NT2/D1 (cell line): ENCODE results near the gene DPP6.

Experiments used
- DNase-seq: peaks from one replicate; pipeline ENCODE4 v3.0.0-alpha.2; 2011; ENCODE audit warnings: low read depth, low spot score
- H3K27me3 ChIP-seq: 2 replicates; pipeline ENCODE4 v1.6.0; 2011; ENCODE audit warnings: mild to moderate bottlenecking; ENCODE audit not compliant: insufficient read length, insufficient read depth
- H3K36me3 ChIP-seq: 2 replicates; pipeline ENCODE4 v1.6.1; 2011; ENCODE audit warnings: mild to moderate bottlenecking, low read length, mixed read lengths; ENCODE audit not compliant: insufficient read depth, insufficient read length
- H3K4me1 ChIP-seq: 2 replicates; pipeline ENCODE4 v1.5.1; 2011; ENCODE audit not compliant: insufficient read depth, insufficient read length
- H3K4me3 ChIP-seq: 2 replicates; pipeline ENCODE4 v1.5.1; 2011; ENCODE audit warnings: low read depth; ENCODE audit not compliant: insufficient read length
- H3K9ac ChIP-seq: 2 replicates; pipeline ENCODE4 v1.6.0; 2011; ENCODE audit warnings: low read depth; ENCODE audit not compliant: insufficient read length
- H3K9me3 ChIP-seq: 2 replicates; pipeline ENCODE4 v1.5.1; 2011; ENCODE audit warnings: mild to moderate bottlenecking, low read length; ENCODE audit not compliant: insufficient read depth
- SUZ12 ChIP-seq: IDR thresholded peaks from 2 replicates; pipeline ENCODE4 v1.6.1; 2011; ENCODE audit not compliant: insufficient read length, insufficient read depth; ENCODE audit errors: extremely low read depth
- YY1 ChIP-seq: IDR thresholded peaks from 2 replicates; pipeline ENCODE4 v1.6.1; 2011; ENCODE audit not compliant: insufficient read length, insufficient read depth
- ZNF274 ChIP-seq: IDR thresholded peaks from 2 replicates; pipeline ENCODE4 v1.6.1; 2011; ENCODE audit warnings: mild to moderate bottlenecking, low read depth, low read length

The DPP6 gene

GRCh38 chr7:154776350-154776749 is 724.2 kb downstream of the DPP6 start:
- DNase-seq = no peak
- Histone ChIP-seq H3K36me3 (no peaks in the 10 kb centered on the region), H3K4me3 (no peak overlapping the region), H3K4me1 (no peaks in the 10 kb centered on the region), H3K9ac (no peak overlapping the region), H3K9me3 (no peaks in the 10 kb centered on the region), H3K27me3 (no peaks in the 10 kb centered on the region)
- no peak for TF ChIP-seq SUZ12
- TF ChIP-seq ZNF274 = no peak
- TF ChIP-seq YY1 = no peak

DNA sequence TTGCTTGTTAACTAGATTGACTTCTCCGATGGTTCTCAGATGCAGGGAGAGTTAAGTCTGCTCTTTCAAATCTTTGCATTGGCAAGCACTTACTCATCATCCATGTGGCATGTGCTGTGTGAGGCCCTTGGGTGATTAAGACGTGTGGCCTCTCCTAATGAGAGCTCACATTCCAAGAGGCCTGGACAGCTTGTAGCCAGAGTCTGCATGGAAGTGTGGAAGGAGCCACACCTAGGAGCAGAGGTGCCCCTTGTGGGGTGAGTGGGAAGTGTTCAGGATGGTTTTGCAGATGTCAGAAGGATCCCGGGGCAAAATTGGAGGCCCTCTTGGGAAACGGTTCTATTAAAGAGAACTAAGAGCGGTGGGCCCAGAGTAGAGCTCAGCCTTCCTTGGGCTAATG is 724.8 kb downstream of the DPP6 start:
- H3K4me3 ChIP-seq = no peak overlapping the region
- no peak for DNase-seq
- TF ChIP-seq ZNF274 = no peak
- no peak for TF ChIP-seq YY1
- TF ChIP-seq SUZ12 = no peak
- H3K36me3 ChIP-seq = no peaks in the 10 kb centered on the region
- no peaks in the 10 kb centered on the region for H3K4me1 ChIP-seq
- H3K9me3 ChIP-seq = no peaks in the 10 kb centered on the region
- H3K27me3 ChIP-seq = no peaks in the 10 kb centered on the region
- no peak overlapping the region for H3K9ac ChIP-seq

GRCh38 chr7:154777489-154777888 is 725.3 kb downstream of the DPP6 start:
- no peaks in the 10 kb centered on the region for H3K36me3 ChIP-seq
- no peaks in the 10 kb centered on the region for H3K27me3 ChIP-seq
- H3K4me1 ChIP-seq = no peaks in the 10 kb centered on the region
- no peak overlapping the region for H3K9ac ChIP-seq
- DNase-seq = no peak
- H3K9me3 ChIP-seq = no peaks in the 10 kb centered on the region
- TF ChIP-seq SUZ12 (no peak), ZNF274 (no peak), YY1 (no peak)
- no peak overlapping the region for H3K4me3 ChIP-seq

DNA sequence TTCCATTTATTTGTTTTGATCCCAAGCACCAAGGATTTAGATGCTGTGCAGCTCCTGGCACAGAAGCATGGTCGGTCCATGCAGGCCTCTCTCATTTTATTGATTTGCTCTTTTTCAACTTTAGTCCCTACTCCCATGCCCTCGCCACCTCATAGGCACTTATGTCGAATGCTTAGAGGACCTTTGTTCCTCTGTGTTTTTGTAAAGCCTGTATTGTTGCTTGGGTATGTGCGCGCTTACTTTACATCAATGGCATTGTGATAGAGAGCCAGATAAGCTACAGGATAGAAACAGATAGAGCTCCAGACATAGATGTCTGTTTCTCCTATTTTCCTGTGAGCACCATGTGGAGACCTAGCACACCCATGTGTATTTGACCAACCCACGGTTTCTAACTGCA is 725.7 kb downstream of the DPP6 start:
- Histone ChIP-seq H3K4me1 (no peaks in the 10 kb centered on the region), H3K9me3 (no peaks in the 10 kb centered on the region), H3K36me3 (no peaks in the 10 kb centered on the region), H3K4me3 (no peak overlapping the region), H3K9ac (no peak overlapping the region), H3K27me3 (no peaks in the 10 kb centered on the region)
- TF ChIP-seq SUZ12 (no peak), YY1 (no peak), ZNF274 (no peak)
- no peak for DNase-seq

- no peaks in the 10 kb centered on the region; the same call in 1 of the 2 replicates for H3K9me3 ChIP-seq
- no peak overlapping the region for H3K4me3 ChIP-seq
- H3K36me3 ChIP-seq = no peaks in the 10 kb centered on the region
- H3K4me1 ChIP-seq = no peaks in the 10 kb centered on the region
- DNase-seq = no peak
- H3K27me3 ChIP-seq = no peaks in the 10 kb centered on the region
- no peak overlapping the region for H3K9ac ChIP-seq
- TF ChIP-seq YY1 = no peak
- no peak for TF ChIP-seq ZNF274
- no peak for TF ChIP-seq SUZ12
Measured at GRCh38 chr7:154781369-154782303, 729.4 kb downstream of the DPP6 start.

- Histone ChIP-seq H3K9ac (no peak overlapping the region), H3K4me3 (no peak overlapping the region), H3K36me3 (no peaks in the 10 kb centered on the region), H3K4me1 (no peaks in the 10 kb centered on the region), H3K27me3 (no peaks in the 10 kb centered on the region), H3K9me3 (no peaks in the 10 kb centered on the region; the same call in 1 of the 2 replicates)
- no peak for DNase-seq
- no peak for TF ChIP-seq SUZ12
- no peak for TF ChIP-seq ZNF274
- no peak for TF ChIP-seq YY1
Measured at GRCh38 chr7:154783281-154783909, 731.2 kb downstream of the DPP6 start.

DNA sequence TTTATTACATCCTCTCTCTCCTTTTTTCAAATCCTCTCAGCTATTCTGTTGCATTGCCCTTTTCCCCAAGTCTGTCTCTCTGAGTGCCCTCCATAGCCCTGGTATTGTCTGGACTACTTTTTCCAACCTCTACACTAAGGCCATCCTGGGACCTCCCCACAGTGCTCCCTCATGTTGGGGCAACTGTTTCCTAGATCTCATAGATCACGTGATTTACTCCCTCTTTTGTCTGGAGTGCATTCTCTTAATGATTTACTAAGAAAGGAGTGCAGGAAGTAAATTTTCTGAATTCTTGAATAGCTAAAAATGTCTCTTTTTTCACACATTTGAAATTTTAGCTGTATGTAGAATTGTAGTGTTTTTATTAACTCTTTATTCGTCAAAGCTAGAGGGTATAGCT is 733.7 kb downstream of the DPP6 start:
- no peak for DNase-seq
- no peak overlapping the region for H3K9ac ChIP-seq
- H3K9me3 ChIP-seq = no peaks in the 10 kb centered on the region; the same call in 1 of the 2 replicates
- H3K36me3 ChIP-seq = no peaks in the 10 kb centered on the region
- H3K27me3 ChIP-seq = no peaks in the 10 kb centered on the region
- TF ChIP-seq ZNF274 (no peak), SUZ12 (no peak), YY1 (no peak)
- no peak overlapping the region for H3K4me3 ChIP-seq
- no peaks in the 10 kb centered on the region for H3K4me1 ChIP-seq
